ENCODE measurements around the gene IL22RA2.

IL22RA2 gene

GRCh38 chr6:137166247-137167098, 7.0 kb downstream of the IL22RA2 start:
- no peak overlapping the region for H3K4me3 ChIP-seq (ENCODE audit: low read depth, low read length)
- no peak for TF ChIP-seq CTCF (IDR thresholded peaks at IDR 0.05; ENCODE audit: low read depth, low read length, missing control alignments)
- no peak for DNase-seq (ENCODE audit: low read depth)

DNA sequence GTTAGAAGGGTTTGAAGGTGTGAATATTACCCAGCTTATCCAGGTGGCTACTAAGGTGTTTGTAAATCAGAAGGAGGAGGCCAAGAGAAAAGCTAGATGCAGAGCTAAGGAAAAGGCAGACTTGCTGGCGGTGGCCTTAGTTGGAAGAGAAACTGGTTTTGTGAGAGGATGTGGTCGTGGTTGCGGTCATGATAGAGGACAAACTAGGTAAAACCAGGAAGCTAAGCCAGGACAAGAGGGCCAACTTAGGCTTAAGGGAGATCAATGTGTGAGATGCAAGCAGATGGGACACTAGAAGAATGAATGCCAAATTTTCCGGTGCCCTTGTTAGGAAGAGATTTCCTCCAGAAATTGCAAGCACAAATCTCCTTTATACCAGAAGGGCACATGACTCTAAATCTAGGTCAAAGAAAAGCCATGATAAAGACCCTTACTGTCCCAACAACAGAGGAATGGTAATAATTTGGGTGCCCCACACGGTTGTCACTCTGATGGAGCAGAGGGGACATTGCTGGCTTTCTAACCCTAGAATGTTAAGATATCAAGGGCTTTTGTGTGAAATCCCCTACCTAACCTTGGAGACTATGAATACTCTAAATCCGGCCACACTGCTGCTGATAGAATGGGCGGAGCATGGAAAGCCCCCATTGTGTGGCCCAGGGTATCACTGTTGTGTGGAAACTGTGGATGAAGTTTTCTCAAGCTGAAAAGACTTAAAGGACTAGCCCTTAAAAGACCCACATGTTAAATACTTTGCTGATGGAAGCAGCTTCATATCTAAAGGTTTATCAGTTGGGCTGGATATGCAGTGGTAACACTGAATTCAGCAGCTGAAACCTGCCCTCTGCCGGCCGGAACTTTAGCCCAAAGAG, 7.8 kb downstream of the IL22RA2 start:
- peak; percentile 79 for DNase-seq (ENCODE audit: low read depth)
- peak; percentile 66 for TF ChIP-seq CTCF (IDR thresholded peaks at IDR 0.05; ENCODE audit: low read depth, low read length, missing control alignments)
- H3K4me3 ChIP-seq (ENCODE audit: low read depth, low read length), result no peak overlapping the region

GRCh38 chr6:137163732-137164318, 9.6 kb downstream of the IL22RA2 start:
- no peak for DNase-seq (ENCODE audit: low read depth)
- H3K4me3 ChIP-seq (ENCODE audit: low read depth, low read length), result no peak overlapping the region
- TF ChIP-seq CTCF (IDR thresholded peaks at IDR 0.05; ENCODE audit: low read depth, low read length, missing control alignments), result no peak

GRCh38 chr6:137162692-137163306, 10.6 kb downstream of the IL22RA2 start:
- DNase-seq (ENCODE audit: low read depth), result no peak
- H3K4me3 ChIP-seq (ENCODE audit: low read depth, low read length), result no peak overlapping the region
- no peak for TF ChIP-seq CTCF (IDR thresholded peaks at IDR 0.05; ENCODE audit: low read depth, low read length, missing control alignments)

- no peak overlapping the region for H3K4me3 ChIP-seq (ENCODE audit: low read depth, low read length)
- DNase-seq (ENCODE audit: low read depth), result no peak
- no peak for TF ChIP-seq CTCF (IDR thresholded peaks at IDR 0.05; ENCODE audit: low read depth, low read length, missing control alignments)
These were observed 11.5 kb downstream of the IL22RA2 start for GRCh38 chr6:137161949-137162348.

GRCh38 chr6:137160763-137161162, 12.7 kb downstream of the IL22RA2 start:
- H3K4me3 ChIP-seq (ENCODE audit: low read depth, low read length), result no peak overlapping the region
- no peak for TF ChIP-seq CTCF (IDR thresholded peaks at IDR 0.05; ENCODE audit: low read depth, low read length, missing control alignments)
- no peak for DNase-seq (ENCODE audit: low read depth)

Measured in GM12864 (cell line).